T-cell (primary cell): ENCODE results near the gene INPP5E. TPM values are rescaled to one million over a fixed set of nuclear protein-coding genes. Genes with fewer than 3 reads are reported as not detected.

ENCODE experiments used
- ATAC-seq, 4 experiments: fragments of 200-7000 bp in 3 of 4; fragments of 150-1000 bp in 1 of 4; cut with Tn5 transposase; replicated peaks in 1 of 4; 1 replicate in 3 of 4; 2 replicates in 1 of 4; pipeline ENCODE4 v1.10.0; 2021; ENCODE audit warnings: moderate library complexity in 3 of 4, mild to moderate bottlenecking in 2 of 4, moderate number of reproducible peaks in 1 of 4
- CTCF ChIA-PET, 2 donors: fragments of 300-600 bp; sonication (Branson Sonifier 250); formaldehyde crosslinking; loops; one replicate each; lab custom pipeline; 2022; ENCODE audit warnings: antibody characterized with exemption in 2 of 2; lab: Charles Lee
- POLR2A ChIA-PET, 2 donors: fragments of 300-600 bp; sonication (Branson Sonifier 250); formaldehyde crosslinking; loops; one replicate each; lab custom pipeline; 2022; ENCODE audit warnings: antibody characterized with exemption in 2 of 2; lab: Charles Lee
- DNase-seq, 35 experiments: peaks; one replicate each; pipeline versions ENCODE4 v3.0.0 to v3.0.0-alpha.2; 2013 to 2023
- H3K27ac ChIP-seq: one replicate; pipeline ENCODE4 v1.5.1; 2013; ENCODE audit warnings: low read length
- H3K27me3 ChIP-seq, 2 experiments: replicated peaks in 1 of 2; 1 replicate in 1 of 2; 2 replicates in 1 of 2; pipeline versions ENCODE4 v1.6.1 to v1.7.0; 2013; ENCODE audit warnings: low read length in 1 of 2, mixed read lengths in 1 of 2; ENCODE audit not compliant: control insufficient read depth in 2 of 2, insufficient read depth in 2 of 2; ENCODE audit errors: extremely low read depth in 1 of 2
- H3K36me3 ChIP-seq, 2 donors: 1 replicate in 1 of 2; 2 replicates in 1 of 2; pipeline versions ENCODE4 v1.6.1 to v1.7.0; 2013; ENCODE audit warnings: low read length in 1 of 2; ENCODE audit not compliant: control insufficient read depth in 2 of 2, insufficient read depth in 1 of 2; ENCODE audit errors: extremely low read depth in 1 of 2
- H3K4me1 ChIP-seq, 2 experiments: 1 replicate in 1 of 2; 2 replicates in 1 of 2; pipeline versions ENCODE4 v1.6.1 to v1.7.0; 2013; ENCODE audit warnings: low read length in 2 of 2, mixed read lengths in 1 of 2; ENCODE audit not compliant: insufficient read depth in 2 of 2, control insufficient read depth in 1 of 2; ENCODE audit errors: extremely low read depth in 1 of 2
- H3K4me3 ChIP-seq, 2 donors: 1 replicate in 1 of 2; 2 replicates in 1 of 2; pipeline versions ENCODE4 v1.5.1 to v1.7.0; 2013; ENCODE audit warnings: mild to moderate bottlenecking in 2 of 2, low read length in 1 of 2, moderate library complexity in 1 of 2; ENCODE audit not compliant: control insufficient read depth in 1 of 2; ENCODE audit errors: extremely low read depth in 1 of 2
- H3K9me3 ChIP-seq: 2 replicates; pipeline ENCODE4 v1.7.0; 2013
- H3K27ac Mint-ChIP-seq, 2 donors: one replicate each; pipeline ENCODE4 v1.8.0; 2020 to 2021; ENCODE audit warnings: mild to moderate bottlenecking in 2 of 2, mixed read lengths in 2 of 2
- H3K27me3 Mint-ChIP-seq, 2 donors: one replicate each; pipeline ENCODE4 v1.8.0; 2021 to 2022; ENCODE audit warnings: mixed read lengths in 2 of 2
- H3K36me3 Mint-ChIP-seq: one replicate; pipeline ENCODE4 v1.8.0; 2021; ENCODE audit warnings: mixed read lengths
- H3K4me1 Mint-ChIP-seq, 3 donors: one replicate each; pipeline ENCODE4 v1.8.0; 2020 to 2022; ENCODE audit warnings: mixed read lengths in 3 of 3, mild to moderate bottlenecking in 1 of 3
- H3K4me3 Mint-ChIP-seq, 3 donors: one replicate each; pipeline ENCODE4 v1.8.0; 2020 to 2022; ENCODE audit warnings: mild to moderate bottlenecking in 3 of 3, mixed read lengths in 3 of 3, moderate library complexity in 3 of 3
- H3K9me3 Mint-ChIP-seq, 3 donors: one replicate each; pipeline ENCODE4 v1.8.0; 2020 to 2022; ENCODE audit warnings: mixed read lengths in 3 of 3
- WGBS: methylation state at CpG from one replicate; pipeline ENCODE4 v1.1.5; 2013; ENCODE audit warnings: missing lambda C conversion rate; ENCODE audit not compliant: insufficient coverage; 5-methylcytosine and 5-hydroxymethylcytosine counted together
- total RNA-seq, 35 experiments: library from RNA in 6 of 35; stranded (reverse) in 6 of 35; fragments of 120-200 nt in 1 of 35; gene quantifications; one replicate each; pipeline versions ENCODE4 v1.2.1 to v1.2.4 and lab custom pipeline; 2013 to 2026

INPP5E gene
- total RNA-seq, 5 donors from 2014 or later (not counting 1 experiment from before 2014, with no cell fraction given), result 16.5 to 35.5 (median 31.8) TPM

DNA sequence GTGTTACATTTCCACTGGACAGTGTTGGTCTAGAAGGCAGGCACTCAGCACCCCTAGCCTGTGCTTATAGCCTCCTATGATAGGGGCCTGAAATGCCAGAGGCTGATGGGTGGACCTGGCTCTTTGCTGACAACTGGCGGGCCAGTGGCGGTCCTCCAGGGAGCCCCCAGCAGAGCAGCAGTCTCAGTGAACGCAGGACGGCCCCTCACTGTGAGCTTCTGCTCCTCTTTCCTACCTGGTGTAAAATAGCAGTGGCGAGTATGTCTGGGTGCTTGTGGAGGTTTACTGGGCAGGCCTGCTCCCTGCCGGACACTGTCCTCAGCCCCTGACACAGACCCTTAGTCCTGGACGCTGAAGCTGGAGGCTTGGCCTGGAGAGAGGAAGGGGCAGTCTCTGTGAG is 46.5 kb upstream of the INPP5E start:
- H3K27me3 Mint-ChIP-seq, result no peaks in the 10 kb centered on the region
- Histone ChIP-seq H3K4me1 (peaks cover 7 to 32% of the 10 kb centered on the region in 2 experiments), H3K27me3 (peaks cover 0 to 11% of the 10 kb centered on the region in 2 experiments), H3K27ac (no peak overlapping the region), H3K9me3 (no peaks in the 10 kb centered on the region), H3K36me3 (no peaks in the 10 kb centered on the region), H3K4me3 (no peak overlapping the region)
- H3K4me3 Mint-ChIP-seq, result no peak overlapping the region
- ChIA-PET POLR2A (no interaction called here), CTCF (interaction anchor here (0.6 to 2.2 kb wide), 5 partner anchors 48 to 202 kb away, joined by 3 to 5 read pairs (median 3); no protein-coding TSS in a partner anchor)
- peaks cover 18 to 25% (median 20%) of the 10 kb centered on the region in 3 donors for H3K4me1 Mint-ChIP-seq
- no peak for ATAC-seq
- H3K9me3 Mint-ChIP-seq, result no peaks in the 10 kb centered on the region
- WGBS, result 100% methylated on average over 2 of the region's 7 CpGs
- DNase-seq, result no peak
- H3K36me3 Mint-ChIP-seq, result no peaks in the 10 kb centered on the region
- H3K27ac Mint-ChIP-seq, result no peak overlapping the region

DNA sequence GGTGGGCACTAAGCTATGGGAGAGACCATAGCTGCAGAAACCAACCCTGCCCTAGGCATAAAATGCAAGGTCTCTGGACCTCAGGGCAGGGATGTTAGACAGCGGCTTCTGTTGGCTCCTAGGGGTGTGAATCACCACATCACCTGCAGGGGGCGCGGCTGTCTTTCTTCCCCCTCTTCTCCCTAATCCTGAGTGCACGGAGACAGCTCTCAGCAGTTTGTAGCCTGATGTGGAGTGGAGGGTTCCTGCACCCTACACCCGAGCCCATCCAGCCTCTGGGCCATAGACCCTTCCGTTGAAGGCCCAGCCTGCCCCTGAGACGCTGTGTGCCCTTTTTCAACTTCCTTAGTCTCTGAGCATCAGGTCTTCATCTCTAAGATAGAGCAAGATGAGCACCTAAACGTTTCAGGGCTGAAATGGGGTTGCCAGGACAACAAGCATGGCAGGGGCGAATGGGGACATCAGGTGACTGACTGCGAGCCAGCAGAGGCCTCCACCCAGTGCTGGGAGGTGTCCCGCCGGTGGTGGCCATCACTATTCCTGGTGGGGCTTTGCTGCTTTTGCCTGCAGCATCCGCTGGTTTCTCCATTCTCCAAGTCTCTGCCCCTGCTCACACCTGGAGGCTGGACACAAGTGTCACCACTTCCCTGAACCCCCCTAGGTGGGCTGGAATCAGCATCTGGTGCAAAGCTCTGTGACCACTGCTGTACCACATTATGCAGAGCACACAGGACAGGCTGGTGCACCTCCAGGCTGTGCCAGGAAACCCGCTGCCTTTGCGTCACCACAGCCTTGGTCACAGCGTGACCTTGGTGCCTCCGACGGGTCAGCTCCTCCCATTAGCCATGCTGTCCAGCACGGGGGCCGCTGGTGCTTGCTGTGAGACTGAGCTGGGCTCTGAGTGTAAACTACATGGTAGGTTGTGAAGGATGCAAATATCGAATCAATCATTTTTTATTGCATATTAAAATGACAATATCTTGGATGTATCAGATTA is 45.7 kb upstream of the INPP5E start:
- DNase-seq (peak; percentile 55 to 90 (median 77)), ATAC-seq (no peak)
- Histone ChIP-seq H3K4me1 (peaks cover 7 to 36% of the 10 kb centered on the region in 2 experiments), H3K27me3 (peaks cover 0 to 11% of the 10 kb centered on the region in 2 experiments), H3K27ac (no peak overlapping the region), H3K4me3 (no peak overlapping the region), H3K36me3 (no peaks in the 10 kb centered on the region), H3K9me3 (no peaks in the 10 kb centered on the region)
- no peaks in the 10 kb centered on the region for H3K36me3 Mint-ChIP-seq
- ChIA-PET POLR2A (interaction anchor here (0.6 kb wide), 2 partner anchors 242 to 243 kb away, joined by 3 to 9 read pairs; no protein-coding TSS in a partner anchor), CTCF (interaction anchor here (0.6 to 2.2 kb wide), 5 partner anchors 48 to 203 kb away, joined by 3 to 5 read pairs (median 4); no protein-coding TSS in a partner anchor)
- H3K9me3 Mint-ChIP-seq, result no peaks in the 10 kb centered on the region
- H3K27ac Mint-ChIP-seq, result peak overlapping the region; percentile 36 to 52
- peak overlapping the region; percentile 53 to 73 (median 67) for H3K4me3 Mint-ChIP-seq
- peaks cover 21 to 26% (median 23%) of the 10 kb centered on the region in 3 donors for H3K4me1 Mint-ChIP-seq
- WGBS, result 50% methylated on average over 10 of the region's 21 CpGs
- H3K27me3 Mint-ChIP-seq, result no peaks in the 10 kb centered on the region

GRCh38 chr9:136484153-136485048 is 44.8 kb upstream of the INPP5E start:
- H3K27me3 ChIP-seq, result peaks cover 0 to 11% of the 10 kb centered on the region in 2 experiments
- no peak for ATAC-seq
- DNase-seq, result peak in 16 of 35 experiments; percentile 6 to 42 (median 16)
- WGBS, result 44% methylated on average over 57 of the region's 59 CpGs
- H3K27ac ChIP-seq, result peak overlapping the region; percentile 23
- peaks cover 7 to 46% of the 10 kb centered on the region in 2 experiments for H3K4me1 ChIP-seq
- peaks cover 3% of the 10 kb centered on the region for H3K36me3 Mint-ChIP-seq
- peak overlapping the region; percentile 53 to 73 (median 67) for H3K4me3 Mint-ChIP-seq
- peaks cover 28 to 34% (median 31%) of the 10 kb centered on the region in 3 donors for H3K4me1 Mint-ChIP-seq
- H3K9me3 ChIP-seq, result no peaks in the 10 kb centered on the region
- H3K27ac Mint-ChIP-seq, result peak overlapping the region; percentile 36 to 39
- H3K9me3 Mint-ChIP-seq, result no peaks in the 10 kb centered on the region
- no peaks in the 10 kb centered on the region for H3K27me3 Mint-ChIP-seq
- peaks cover 0 to 4% of the 10 kb centered on the region in 2 donors for H3K36me3 ChIP-seq
- POLR2A ChIA-PET, result interaction anchor here in 1 of 2 donors (0.6 kb wide), 1 partner anchor 243 kb away, joined by 9 read pairs; no protein-coding TSS in a partner anchor
- no peak overlapping the region for H3K4me3 ChIP-seq
- CTCF ChIA-PET, result interaction anchor here (1.1 to 2.2 kb wide), 3 partner anchors 55 to 147 kb away, joined by 4 to 6 read pairs (median 5); no protein-coding TSS in a partner anchor

- Histone ChIP-seq H3K4me1 (peaks cover 7 to 44% of the 10 kb centered on the region in 2 experiments), H3K27ac (peak overlapping the region; percentile 97), H3K9me3 (no peaks in the 10 kb centered on the region), H3K4me3 (peak overlapping the region; percentile 49 to 64), H3K27me3 (peaks cover 0 to 11% of the 10 kb centered on the region in 2 experiments), H3K36me3 (peaks cover 0 to 7% of the 10 kb centered on the region in 2 donors)
- Mint-ChIP-seq H3K36me3 (peaks cover 7% of the 10 kb centered on the region), H3K4me3 (peak overlapping the region; percentile 78 to 97 (median 94)), H3K27ac (peak overlapping the region; percentile 93 to 97), H3K9me3 (no peaks in the 10 kb centered on the region), H3K27me3 (no peaks in the 10 kb centered on the region), H3K4me1 (peaks cover 34 to 35% (median 34%) of the 10 kb centered on the region in 3 donors)
- CTCF ChIA-PET, result interaction anchor here in 1 of 2 donors (1.1 to 1.2 kb wide), 2 partner anchors 55 to 148 kb away, joined by 4 to 6 read pairs; no protein-coding TSS in a partner anchor
- ATAC-seq (peak; percentile 65 to 70 (median 69)), DNase-seq (peak; percentile 85 to 99 (median 94))
- POLR2A ChIA-PET, result no interaction called here
- WGBS, result under 1% methylated on average over 63 of the region's 63 CpGs
These were observed 44.0 kb upstream of the INPP5E start for GRCh38 chr9:136483589-136484152.

DNA sequence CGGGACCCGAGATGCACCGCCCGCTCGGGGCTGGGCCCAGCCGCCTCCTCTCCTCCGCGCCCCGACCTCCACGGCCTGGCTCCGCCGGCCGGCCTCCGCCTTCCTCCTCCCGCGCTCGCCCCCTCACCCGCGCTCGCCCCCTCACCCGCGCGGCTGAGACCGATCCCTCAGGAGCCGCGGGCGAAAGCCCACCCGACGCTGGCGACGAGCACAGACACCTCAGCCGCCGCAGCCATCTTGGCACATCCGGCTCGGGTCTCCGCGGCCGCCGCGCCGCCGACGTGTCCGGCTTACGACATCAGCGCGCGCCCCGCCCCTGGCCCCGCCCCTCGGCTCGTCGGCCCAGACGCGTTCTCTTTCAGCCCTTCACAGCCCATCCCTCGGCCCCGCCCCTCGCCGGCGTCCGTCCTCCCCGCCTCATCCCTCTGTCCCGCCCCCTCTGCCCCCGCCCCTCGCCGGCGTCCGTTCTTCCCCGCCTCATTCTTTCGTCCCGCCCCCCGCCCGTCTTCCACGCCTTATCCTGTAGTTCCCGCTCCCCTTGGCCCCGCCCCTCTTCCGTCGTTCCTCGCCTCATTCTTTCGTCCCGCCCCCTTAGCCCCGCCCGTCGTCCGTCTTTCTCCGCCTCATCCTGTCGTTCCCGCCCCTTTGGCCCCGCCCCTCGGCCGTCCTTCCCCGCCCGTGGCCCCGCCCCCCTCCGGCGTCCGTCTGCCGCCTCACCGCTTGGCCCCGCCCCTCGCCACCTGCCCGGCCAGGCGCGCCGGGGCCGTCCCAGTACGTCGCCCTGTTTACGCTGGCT is 43.3 kb upstream of the INPP5E start, which contains the start of gene SEC16A:
TSS of gene SEC16A (minus strand) at position 248 of the 796 bp plus-strand sequence. CDS start 5,425 bp downstream, outside the sequence.
- Histone ChIP-seq H3K4me1 (peaks cover 7 to 44% of the 10 kb centered on the region in 2 experiments), H3K36me3 (peaks cover 0 to 13% of the 10 kb centered on the region in 2 donors), H3K4me3 (peak within 1 kb of the TSS; percentile 64 to 77), H3K27ac (peak within 1 kb of the TSS; percentile 97), H3K9me3 (no peaks in the 10 kb centered on the region), H3K27me3 (peaks cover 0 to 6% of the 10 kb centered on the region in 2 experiments)
- Mint-ChIP-seq H3K27me3 (no peaks in the 10 kb centered on the region), H3K36me3 (peaks cover 7% of the 10 kb centered on the region), H3K4me1 (peaks cover 37 to 40% (median 38%) of the 10 kb centered on the region in 3 donors), H3K9me3 (no peaks in the 10 kb centered on the region), H3K27ac (peak within 1 kb of the TSS; percentile 97), H3K4me3 (peak within 1 kb of the TSS; percentile 94 to 97 (median 94))
- peak; percentile 96 to 100 (median 99) for DNase-seq
- WGBS, result under 1% methylated on average over 85 of the region's 109 CpGs
- ChIA-PET POLR2A (no interaction called here), CTCF (interaction anchor here in 1 of 2 donors (1.1 kb wide), 1 partner anchor 56 kb away, joined by 6 read pairs; no protein-coding TSS in a partner anchor)
- peak; percentile 68 to 78 (median 72) for ATAC-seq
